BE2C (cell line): Measurements from ENCODE around the gene GATA3.
A peak's percentile ranks its signal among the peaks of the same experiment; 100 is the strongest.

Experiments used
- DNase-seq: peaks from one replicate; pipeline ENCODE4 v3.0.0-alpha.2; 2020
- H3K27me3 ChIP-seq: fragments of 250-450 bp; sonication (Bioruptor Pico); 2 replicates; pipeline ENCODE4 v1.5.1; 2020; ENCODE audit warnings: mild to moderate bottlenecking
- H3K36me3 ChIP-seq: fragments of 250-450 bp; sonication (Bioruptor Pico); 2 replicates; pipeline ENCODE4 v1.5.1; 2020; ENCODE audit warnings: mild to moderate bottlenecking
- H3K4me1 ChIP-seq: fragments of 250-450 bp; sonication (Bioruptor Pico); 2 replicates; pipeline ENCODE4 v1.5.1; 2020
- H3K4me3 ChIP-seq: 2 replicates; pipeline ENCODE4 v1.5.1; 2011; ENCODE audit warnings: low read depth, low read length
- H3K9me3 ChIP-seq: fragments of 250-450 bp; sonication (Bioruptor Pico); 2 replicates; pipeline ENCODE4 v1.5.1; 2020
- TF ChIP-seq, protein P1 (sequence below): IDR thresholded peaks from 2 replicates; pipeline ENCODE4 v1.5.1; 2012; ENCODE audit warnings: mild to moderate bottlenecking, low read depth, low read length

GATA3 gene

GRCh38 chr10:8112942-8113442, 58.5 kb downstream of the GATA3 start:
- Histone ChIP-seq H3K36me3 (no peaks in the 10 kb centered on the region), H3K27me3 (no peaks in the 10 kb centered on the region), H3K9me3 (no peaks in the 10 kb centered on the region), H3K4me3 (no peak overlapping the region), H3K4me1 (peaks cover 15% of the 10 kb centered on the region)
- no peak for DNase-seq
- TF ChIP-seq, protein P1, sequence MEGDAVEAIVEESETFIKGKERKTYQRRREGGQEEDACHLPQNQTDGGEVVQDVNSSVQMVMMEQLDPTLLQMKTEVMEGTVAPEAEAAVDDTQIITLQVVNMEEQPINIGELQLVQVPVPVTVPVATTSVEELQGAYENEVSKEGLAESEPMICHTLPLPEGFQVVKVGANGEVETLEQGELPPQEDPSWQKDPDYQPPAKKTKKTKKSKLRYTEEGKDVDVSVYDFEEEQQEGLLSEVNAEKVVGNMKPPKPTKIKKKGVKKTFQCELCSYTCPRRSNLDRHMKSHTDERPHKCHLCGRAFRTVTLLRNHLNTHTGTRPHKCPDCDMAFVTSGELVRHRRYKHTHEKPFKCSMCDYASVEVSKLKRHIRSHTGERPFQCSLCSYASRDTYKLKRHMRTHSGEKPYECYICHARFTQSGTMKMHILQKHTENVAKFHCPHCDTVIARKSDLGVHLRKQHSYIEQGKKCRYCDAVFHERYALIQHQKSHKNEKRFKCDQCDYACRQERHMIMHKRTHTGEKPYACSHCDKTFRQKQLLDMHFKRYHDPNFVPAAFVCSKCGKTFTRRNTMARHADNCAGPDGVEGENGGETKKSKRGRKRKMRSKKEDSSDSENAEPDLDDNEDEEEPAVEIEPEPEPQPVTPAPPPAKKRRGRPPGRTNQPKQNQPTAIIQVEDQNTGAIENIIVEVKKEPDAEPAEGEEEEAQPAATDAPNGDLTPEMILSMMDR = no peak

DNA sequence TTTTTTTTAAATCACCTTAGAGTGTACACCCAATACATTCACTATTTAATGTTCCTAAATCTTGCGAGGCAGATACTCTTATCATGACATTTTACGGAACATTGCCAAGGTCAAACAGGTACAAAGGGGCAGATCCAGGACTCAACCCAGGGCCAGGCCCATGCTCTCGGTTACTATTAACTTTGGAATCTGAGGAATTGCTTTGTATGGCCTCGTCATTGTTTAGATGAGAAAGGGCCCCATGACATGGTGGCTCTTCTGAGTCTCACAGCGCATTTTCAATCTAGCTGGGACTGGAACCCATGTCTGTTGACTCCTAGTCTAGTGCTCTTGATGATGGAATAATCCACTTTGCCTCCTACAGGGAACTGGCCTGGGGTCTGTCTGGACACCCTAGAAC, 59.1 kb downstream of the GATA3 start:
- Histone ChIP-seq H3K4me3 (no peak overlapping the region), H3K9me3 (no peaks in the 10 kb centered on the region), H3K4me1 (peaks cover 15% of the 10 kb centered on the region), H3K36me3 (no peaks in the 10 kb centered on the region), H3K27me3 (no peaks in the 10 kb centered on the region)
- no peak for DNase-seq
- TF ChIP-seq, protein P1 = no peak

DNA sequence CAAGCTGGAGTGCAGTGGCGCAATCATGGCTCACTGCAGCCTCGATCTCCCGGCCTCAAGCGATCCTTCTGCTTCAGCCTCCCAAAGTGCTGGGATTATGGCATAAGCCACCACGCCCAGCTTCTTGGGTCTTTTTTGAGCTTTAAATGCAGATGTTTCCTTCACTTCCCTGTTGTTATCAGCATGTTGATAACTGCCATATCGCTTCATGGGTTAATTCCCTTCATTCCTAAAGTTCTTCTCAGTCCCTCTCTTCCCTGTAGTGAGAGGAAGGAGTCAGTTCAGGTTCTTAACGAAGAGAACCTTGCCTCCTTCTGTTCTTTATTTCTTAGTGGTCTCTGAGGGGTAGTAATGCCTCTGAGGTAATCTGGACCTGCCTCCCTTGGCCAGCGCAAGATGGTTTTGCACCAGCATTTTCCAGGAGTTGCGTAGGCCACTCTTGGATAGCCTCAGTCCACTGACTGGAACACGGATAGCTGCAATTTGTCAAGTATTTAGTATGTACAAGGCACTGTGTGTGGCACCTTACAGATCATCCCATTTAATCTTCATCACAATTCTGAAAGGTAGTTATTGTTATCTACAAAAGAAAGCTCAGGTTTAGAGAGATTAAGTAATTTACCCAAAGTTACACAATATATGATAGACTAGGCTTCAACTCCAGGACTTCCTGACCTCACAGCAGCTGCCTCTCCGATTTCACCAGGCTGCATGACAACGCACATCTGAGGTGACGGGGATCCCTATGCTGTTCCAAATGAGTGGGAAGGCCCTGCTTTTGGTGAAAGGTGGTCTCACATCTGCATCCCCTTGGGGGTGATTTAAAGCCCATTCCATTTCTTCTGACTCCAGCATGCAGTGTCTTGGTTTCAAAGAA, 60.5 kb downstream of the GATA3 start:
- no peaks in the 10 kb centered on the region for H3K27me3 ChIP-seq
- TF ChIP-seq, protein P1 = no peak
- no peak overlapping the region for H3K4me3 ChIP-seq
- no peaks in the 10 kb centered on the region for H3K36me3 ChIP-seq
- H3K9me3 ChIP-seq = no peaks in the 10 kb centered on the region
- H3K4me1 ChIP-seq = peaks cover 15% of the 10 kb centered on the region
- no peak for DNase-seq

DNA sequence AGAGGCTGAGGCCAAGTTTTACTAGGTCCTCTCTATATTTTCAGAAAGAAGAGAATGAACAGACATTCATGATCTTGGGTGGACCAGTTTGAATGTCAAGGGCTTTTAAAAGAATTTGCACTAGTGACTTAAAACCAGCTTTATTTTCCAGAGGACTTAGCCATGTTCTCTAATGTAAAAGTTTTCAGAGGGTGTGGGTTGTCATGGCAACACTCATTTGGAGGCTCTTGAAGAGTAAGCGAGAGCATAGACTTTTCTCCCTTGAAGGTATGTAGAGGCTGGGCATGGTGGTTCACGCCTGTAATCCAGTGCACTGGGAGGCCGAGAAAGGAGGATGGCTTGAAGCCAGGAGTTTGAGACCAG, 61.1 kb downstream of the GATA3 start:
- peaks cover 15% of the 10 kb centered on the region for H3K4me1 ChIP-seq
- H3K27me3 ChIP-seq = no peaks in the 10 kb centered on the region
- no peaks in the 10 kb centered on the region for H3K9me3 ChIP-seq
- no peak overlapping the region for H3K4me3 ChIP-seq
- TF ChIP-seq, protein P1 = no peak
- no peaks in the 10 kb centered on the region for H3K36me3 ChIP-seq
- DNase-seq = no peak

- TF ChIP-seq, protein P1 = no peak
- Histone ChIP-seq H3K27me3 (no peaks in the 10 kb centered on the region), H3K9me3 (no peaks in the 10 kb centered on the region), H3K4me1 (peaks cover 15% of the 10 kb centered on the region), H3K4me3 (no peak overlapping the region), H3K36me3 (no peaks in the 10 kb centered on the region)
- DNase-seq = no peak
Observed at GRCh38 chr10:8116474-8116873, 62.0 kb downstream of the GATA3 start.

DNA sequence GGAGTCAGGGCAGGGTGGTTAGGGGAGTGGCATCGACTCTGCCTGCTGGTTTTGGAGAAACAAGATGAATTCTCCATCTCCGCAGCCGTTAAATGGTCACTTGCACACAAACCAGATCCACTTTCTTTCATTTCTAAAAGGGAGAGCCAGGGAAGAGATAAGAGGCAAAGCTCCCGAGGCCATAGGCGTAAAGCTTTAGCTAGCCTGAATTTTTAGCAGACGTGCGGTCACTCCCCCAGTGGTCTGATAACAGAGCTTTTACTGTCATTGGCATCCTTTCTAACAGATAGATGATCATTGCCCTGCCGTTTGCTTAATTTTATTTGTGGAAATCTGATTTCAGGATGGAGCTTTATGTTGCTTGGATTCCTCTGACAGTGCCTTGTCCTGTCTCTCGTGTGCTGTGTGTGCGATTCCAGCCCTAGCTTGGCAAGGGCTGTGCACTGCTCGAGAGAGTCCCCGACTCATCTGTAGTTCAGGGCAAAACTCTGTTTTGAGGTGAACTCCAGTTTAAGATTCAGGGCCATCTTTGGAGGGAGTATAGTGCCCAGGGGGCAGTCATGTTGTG, 62.5 kb downstream of the GATA3 start:
- Histone ChIP-seq H3K36me3 (no peaks in the 10 kb centered on the region), H3K27me3 (no peaks in the 10 kb centered on the region), H3K4me3 (no peak overlapping the region), H3K4me1 (peaks cover 15% of the 10 kb centered on the region), H3K9me3 (no peaks in the 10 kb centered on the region)
- TF ChIP-seq, protein P1 = no peak
- DNase-seq = peak; percentile 85
